H1 (cell line): ENCODE results near the gene RAD50. TPM values are rescaled to one million over a fixed set of nuclear protein-coding genes. Genes with fewer than 3 reads are reported as not detected.

Experiments used
- CTCF ChIA-PET: fragments of 300-600 bp; sonication (Branson Sonifier 250); formaldehyde crosslinking; loops from one replicate; lab custom pipeline; 2021; ENCODE audit not compliant: partially characterized antibody; lab: Charles Lee
- POLR2A ChIA-PET: fragments of 300-600 bp; sonication (Branson Sonifier 250); formaldehyde crosslinking; loops from one replicate; lab custom pipeline; 2021; ENCODE audit warnings: inconsistent platforms; ENCODE audit not compliant: partially characterized antibody; lab: Charles Lee
- DNase-seq, 2 experiments: peaks; one replicate each; pipeline versions ENCODE4 v3.0.0 to v3.0.0-alpha.2; 2010 to 2022; ENCODE audit warnings: low spot score in 2 of 2, low read depth in 1 of 2, mixed read lengths in 1 of 2
- FAIRE-seq: peaks from 2 replicates; lab custom pipeline; 2011; peaks lifted over from hg19 to GRCh38; lab: Jason Lieb, UNC
- H2AFZ ChIP-seq: 2 replicates; pipeline ENCODE4 v1.8.1; 2012; ENCODE audit warnings: low read length, inconsistent platforms
- H2AK5ac ChIP-seq: 2 replicates; pipeline ENCODE4 v1.6.1; 2013; ENCODE audit warnings: low read depth, low read length
- H2BK120ac ChIP-seq: replicated peaks from 2 replicates; pipeline ENCODE3; 2013; ENCODE audit warnings: low read depth, low read length, inconsistent platforms
- H2BK12ac ChIP-seq: 2 replicates; pipeline ENCODE4 v1.6.1; 2013; ENCODE audit warnings: low read depth, low read length
- H2BK15ac ChIP-seq: 2 replicates; pipeline ENCODE4 v1.6.1; 2013; ENCODE audit warnings: low read length
- H2BK20ac ChIP-seq: 2 replicates; pipeline ENCODE4 v1.6.1; 2013; ENCODE audit warnings: low read length
- H2BK5ac ChIP-seq: 2 replicates; pipeline ENCODE4 v1.6.1; 2013; ENCODE audit warnings: low read depth, low read length
- H3K14ac ChIP-seq: 2 replicates; pipeline ENCODE4 v1.6.1; 2013; ENCODE audit warnings: inconsistent platforms; ENCODE audit not compliant: insufficient read length
- H3K18ac ChIP-seq: 2 replicates; pipeline ENCODE4 v1.6.1; 2013; ENCODE audit warnings: low read length; ENCODE audit errors: extremely low read depth
- H3K23ac ChIP-seq: 2 replicates; pipeline ENCODE4 v1.6.1; 2013; ENCODE audit warnings: inconsistent platforms; ENCODE audit not compliant: insufficient read length
- H3K23me2 ChIP-seq: 2 replicates; pipeline ENCODE4 v1.6.1; 2013; ENCODE audit warnings: low read depth, low read length
- H3K27ac ChIP-seq: 2 replicates; pipeline ENCODE4 v1.6.1; 2011; ENCODE audit warnings: low read depth, low read length, inconsistent platforms
- H3K27me3 ChIP-seq, 4 experiments: replicated peaks in 1 of 4; 1 replicate in 1 of 4; 2 replicates in 3 of 4; pipeline versions ENCODE4 v1.6.1 to v1.8.1; 2011 to 2013; ENCODE audit warnings: low read length in 3 of 4, mild to moderate bottlenecking in 3 of 4, inconsistent platforms in 2 of 4, mixed read lengths in 2 of 4, moderate library complexity in 1 of 4; ENCODE audit not compliant: control insufficient read depth in 3 of 4, insufficient read depth in 3 of 4; ENCODE audit errors: extremely low read depth in 1 of 4
- H3K36me3 ChIP-seq, 4 experiments: 2 replicates each; pipeline versions ENCODE4 v1.6.1 to v1.8.1; 2011 to 2013; ENCODE audit warnings: mild to moderate bottlenecking in 4 of 4, low read length in 3 of 4, moderate library complexity in 2 of 4, control low read depth in 1 of 4, inconsistent platforms in 1 of 4; ENCODE audit not compliant: insufficient read depth in 4 of 4, control insufficient read depth in 2 of 4
- H3K4ac ChIP-seq: replicated peaks from 2 replicates; pipeline ENCODE3; 2013; ENCODE audit warnings: low read length, low read depth, mixed read lengths, inconsistent platforms; ENCODE audit not compliant: insufficient read length
- H3K4me1 ChIP-seq, 4 experiments: replicated peaks in 1 of 4; 1 replicate in 1 of 4; 2 replicates in 3 of 4; pipeline versions ENCODE4 v1.6.1 to v1.8.1; 2011 to 2013; ENCODE audit warnings: low read length in 3 of 4, inconsistent platforms in 2 of 4, mixed read lengths in 1 of 4; ENCODE audit not compliant: insufficient read depth in 4 of 4, control insufficient read depth in 3 of 4
- H3K4me2 ChIP-seq, 2 experiments: 2 replicates each; pipeline versions ENCODE4 v1.6.1 to v1.8.1; 2011 to 2013; ENCODE audit warnings: low read depth in 2 of 2, low read length in 2 of 2, control low read depth in 1 of 2, inconsistent platforms in 1 of 2, mild to moderate bottlenecking in 1 of 2; ENCODE audit not compliant: insufficient read depth in 1 of 2
- H3K4me3 ChIP-seq, 4 experiments: fragments of 200-600, 300-600 bp in 1 of 4; sonication (generic), shearing (Covaris generic), sonication (Bioruptor Twin) in 1 of 4; 2 replicates each; pipeline versions ENCODE4 v1.5.1 to v1.8.1; 2011 to 2016; ENCODE audit warnings: low read length in 4 of 4, low read depth in 3 of 4, control low read depth in 2 of 4, inconsistent platforms in 2 of 4, mild to moderate bottlenecking in 2 of 4, mixed read lengths in 1 of 4, moderate library complexity in 1 of 4; ENCODE audit not compliant: insufficient read depth in 2 of 4; ENCODE audit errors: extremely low read depth in 1 of 4
- H3K56ac ChIP-seq: replicated peaks from 2 replicates; pipeline ENCODE3; 2013; ENCODE audit warnings: low read depth, mild to moderate bottlenecking, mixed read lengths, low read length, inconsistent platforms; ENCODE audit not compliant: insufficient read length
- H3K79me1 ChIP-seq: 2 replicates; pipeline ENCODE4 v1.6.1; 2013; ENCODE audit warnings: low read depth, low read length, control low read depth
- H3K79me2 ChIP-seq, 2 experiments: 2 replicates each; pipeline versions ENCODE4 v1.6.1 to v1.8.1; 2012 to 2013; ENCODE audit warnings: low read length in 2 of 2, mild to moderate bottlenecking in 2 of 2, inconsistent platforms in 1 of 2; ENCODE audit not compliant: insufficient read depth in 2 of 2, control insufficient read depth in 1 of 2
- H3K9ac ChIP-seq, 4 experiments: replicated peaks in 1 of 4; 1 replicate in 1 of 4; 2 replicates in 3 of 4; pipeline versions ENCODE4 v1.6.1 to v1.8.1; 2011 to 2013; ENCODE audit warnings: low read depth in 3 of 4, low read length in 3 of 4, control low read depth in 2 of 4, mild to moderate bottlenecking in 2 of 4, moderate library complexity in 2 of 4, inconsistent platforms in 1 of 4; ENCODE audit errors: extremely low read depth in 1 of 4
- H3K9me3 ChIP-seq, 2 experiments: 2 replicates each; pipeline versions ENCODE4 v1.6.1 to v1.8.1; 2012 to 2013; ENCODE audit warnings: mild to moderate bottlenecking in 2 of 2, moderate library complexity in 2 of 2, control low read depth in 1 of 2, inconsistent platforms in 1 of 2, low read depth in 1 of 2, low read length in 1 of 2, mixed read lengths in 1 of 2; ENCODE audit not compliant: insufficient read depth in 2 of 2
- H4K20me1 ChIP-seq, 2 experiments: replicated peaks in 1 of 2; 2 replicates each; pipeline versions ENCODE3 to v1.8.1; 2011 to 2013; ENCODE audit warnings: inconsistent platforms in 2 of 2, low read length in 2 of 2, mild to moderate bottlenecking in 1 of 2; ENCODE audit not compliant: insufficient read depth in 2 of 2, control insufficient read depth in 1 of 2
- H4K5ac ChIP-seq: 2 replicates; pipeline ENCODE4 v1.6.1; 2013; ENCODE audit warnings: low read length, low read depth, mixed read lengths, inconsistent platforms; ENCODE audit not compliant: insufficient read length
- H4K8ac ChIP-seq: 2 replicates; pipeline ENCODE4 v1.8.0; 2013; ENCODE audit warnings: mild to moderate bottlenecking, moderate library complexity, low read length, inconsistent platforms; ENCODE audit not compliant: insufficient read depth; ENCODE audit errors: extremely low read depth
- H4K91ac ChIP-seq: replicated peaks from 2 replicates; pipeline ENCODE3; 2013; ENCODE audit warnings: low read length, mixed read lengths, inconsistent platforms; ENCODE audit not compliant: insufficient read length
- ASH2L ChIP-seq: fragments of 200-600, 300-600 bp; sonication (generic); IDR thresholded peaks from one replicate; pipeline ENCODE4 v1.7.1; 2017; ENCODE audit warnings: low read length
- HDAC2 ChIP-seq, 2 experiments: fragments of 300-600 bp in 1 of 2; sonication (generic) in 1 of 2; IDR thresholded peaks; 2 replicates each; pipeline ENCODE4 v1.6.1; 2011 to 2012; ENCODE audit warnings: low read depth in 2 of 2, low read length in 2 of 2, mild to moderate bottlenecking in 2 of 2, moderate library complexity in 2 of 2, borderline replicate concordance in 1 of 2, inconsistent platforms in 1 of 2
- POLR2A ChIP-seq, 2 experiments: IDR thresholded peaks; 1 replicate in 1 of 2; 2 replicates in 1 of 2; pipeline ENCODE4 v1.6.1; 2011; ENCODE audit warnings: low read depth in 2 of 2, low read length in 2 of 2, mild to moderate bottlenecking in 2 of 2; ENCODE audit errors: control extremely low read depth in 1 of 2
- RNF2 ChIP-seq: fragments of 200-900, 300-1000 bp; sonication (generic); IDR thresholded peaks from 2 replicates; pipeline ENCODE4 v1.7.1; 2016; ENCODE audit warnings: borderline replicate concordance, low read depth, mild to moderate bottlenecking, antibody characterized with exemption, low read length; ENCODE audit not compliant: poor library complexity, severe bottlenecking; ENCODE audit errors: missing control alignments
- SIRT6 ChIP-seq: IDR thresholded peaks from one replicate; pipeline ENCODE4 v1.7.1; 2012; ENCODE audit warnings: low read length, inconsistent platforms
- WGBS, 2 experiments: shearing (Covaris generic) in 1 of 2; methylation state at CpG; one replicate each; pipeline versions ENCODE4 v1.1.6 to v1.1.7; 2013 to 2015; ENCODE audit warnings: low lambda C conversion rate in 2 of 2, mixed read lengths in 2 of 2, inconsistent platforms in 1 of 2, low coverage in 1 of 2, missing lambda C conversion rate in 1 of 2; ENCODE audit not compliant: insufficient replicate concordance in 2 of 2, insufficient coverage in 1 of 2, insufficient read length in 1 of 2; ENCODE audit errors: extremely low coverage in 1 of 2, missing lambda C conversion rate in 1 of 2; 5-methylcytosine and 5-hydroxymethylcytosine counted together
- polyA plus RNA-seq, 7 experiments: library from polyadenylated mRNA; depleted of rRNA in 3 of 7; stranded (reverse) in 5 of 7; unstranded in 2 of 7; fragments of >200 nt in 5 of 7; fragments of 200-250 nt in 2 of 7; gene quantifications; 1 replicate in 5 of 7; 2 replicates in 1 of 7; 4 replicates in 1 of 7; pipeline versions ENCODE4 v1.2.1 to v1.2.3, GENCODE V29; 2011 to 2013; ENCODE audit warnings: missing spikeins in 2 of 7, mixed read lengths in 2 of 7
- total RNA-seq: library from RNA; stranded (reverse); fragmentation: NEBNext Ultra II Directional; extraction: Animal tissue kit (Norgen Biotek cat#: 25700); gene quantifications from 2 replicates; pipeline ENCODE4 v1.2.1, GENCODE V29; 2021
- TF ChIP-seq, protein P1 (sequence below): IDR thresholded peaks from 2 replicates; pipeline ENCODE4 v1.6.1; 2012; ENCODE audit warnings: low read length, inconsistent platforms

Gene RAD50
- total and polyA plus RNA-seq, 2 of the 8 experiments (the other 6 are each of a cell fraction or from before 2014, with no cell fraction given) = 10.1 to 39.4 TPM

- Histone ChIP-seq H3K4me3 (no peak overlapping the region), H3K18ac (no peak overlapping the region), H3K4ac (no peak overlapping the region), H3K36me3 (no peaks in the 10 kb centered on the region), H3K79me2 (no peaks in the 10 kb centered on the region), H3K27me3 (no peaks in the 10 kb centered on the region; a peak in 1 of 7 replicates), H3K14ac (no peak overlapping the region), H4K8ac (peak overlapping the region; percentile 51), H3K56ac (no peak overlapping the region), H2BK15ac (no peak overlapping the region), H2BK5ac (no peak overlapping the region), H4K5ac (no peak overlapping the region), H3K27ac (no peak overlapping the region), H3K4me2 (no peak overlapping the region), H3K9me3 (no peaks in the 10 kb centered on the region), H3K23me2 (no peaks in the 10 kb centered on the region), H3K4me1 (peaks cover 0 to 3% (median 0%) of the 10 kb centered on the region in 4 experiments; a peak in 1 of 7 replicates), H2AFZ (no peak overlapping the region), H2AK5ac (no peak overlapping the region), H4K91ac (no peak overlapping the region), H4K20me1 (no peaks in the 10 kb centered on the region), H3K79me1 (no peaks in the 10 kb centered on the region), H2BK120ac (no peak overlapping the region), H3K9ac (no peak overlapping the region), H3K23ac (no peak overlapping the region), H2BK12ac (no peak overlapping the region), H2BK20ac (no peak overlapping the region)
- 92% methylated on average over 8 of the region's 9 CpGs; no CpG with 5 or more reads in 1 of the 2 experiments for WGBS, 2 experiments
- FAIRE-seq = no peak
- ChIA-PET CTCF (interaction anchor here (0.7 to 1.3 kb wide), 3 partner anchors 10 to 96 kb away, joined by 3 to 4 read pairs (median 3); no protein-coding TSS in a partner anchor), POLR2A (interaction anchor here (0.6 kb wide), 2 partner anchors 16 to 303 kb away, joined by 3 to 4 read pairs; no protein-coding TSS in a partner anchor)
- TF ChIP-seq POLR2A (IDR thresholded peaks at IDR 0.05; ENCODE audit: control extremely low read depth in 1 of 2, low read depth in 2 of 2, low read length in 2 of 2) = no peak
- no peak for TF ChIP-seq HDAC2 (IDR thresholded peaks at IDR 0.05; ENCODE audit: borderline replicate concordance in 1 of 2, low read depth in 2 of 2, low read length in 2 of 2)
- TF ChIP-seq RNF2 = no peak
- no peak for TF ChIP-seq ASH2L
- TF ChIP-seq SIRT6 = no peak
- TF ChIP-seq, protein P1, sequence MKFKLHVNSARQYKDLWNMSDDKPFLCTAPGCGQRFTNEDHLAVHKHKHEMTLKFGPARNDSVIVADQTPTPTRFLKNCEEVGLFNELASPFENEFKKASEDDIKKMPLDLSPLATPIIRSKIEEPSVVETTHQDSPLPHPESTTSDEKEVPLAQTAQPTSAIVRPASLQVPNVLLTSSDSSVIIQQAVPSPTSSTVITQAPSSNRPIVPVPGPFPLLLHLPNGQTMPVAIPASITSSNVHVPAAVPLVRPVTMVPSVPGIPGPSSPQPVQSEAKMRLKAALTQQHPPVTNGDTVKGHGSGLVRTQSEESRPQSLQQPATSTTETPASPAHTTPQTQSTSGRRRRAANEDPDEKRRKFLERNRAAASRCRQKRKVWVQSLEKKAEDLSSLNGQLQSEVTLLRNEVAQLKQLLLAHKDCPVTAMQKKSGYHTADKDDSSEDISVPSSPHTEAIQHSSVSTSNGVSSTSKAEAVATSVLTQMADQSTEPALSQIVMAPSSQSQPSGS = no peak
- DNase-seq = no peak
Observed at GRCh38 chr5:132664696-132665209, 108.0 kb downstream of the RAD50 start.
